SK-N-SH treated with all-trans-retinoic acid at 6 μM for 48 hours (cell line): Measurements from ENCODE around the gene PCDHGB2.
"Not testable (repeated sequence)": the region's sequence is repeated elsewhere in the genome, so short reads cannot be mapped to it uniquely, and the experiment has no call there.

Experiments
- ATAC-seq: fragments of 200-7000 bp; cut with Tn5 transposase; 3 replicates; pipeline ENCODE4 v1.9.1; 2020; ENCODE audit warnings: mild to moderate bottlenecking, moderate library complexity
- ARNTL ChIP-seq: fragments of 450-650 bp; formaldehyde crosslinking; IDR thresholded peaks from 2 replicates; pipeline ENCODE4 v1.5.0; 2020; ENCODE audit warnings: low read depth, mild to moderate bottlenecking, moderate library complexity, borderline replicate concordance
- BACH2 ChIP-seq: fragments of 250-450 bp; sonication (Bioruptor Pico); IDR thresholded peaks from 2 replicates; pipeline ENCODE4 v1.9.0; 2021; ENCODE audit warnings: mild to moderate bottlenecking, borderline replicate concordance
- CREB5 ChIP-seq: fragments of 250-450 bp; sonication (Bioruptor Pico); IDR thresholded peaks from 2 replicates; pipeline ENCODE4 v1.5.1; 2020; ENCODE audit warnings: low read depth, mild to moderate bottlenecking, moderate library complexity
- CSDC2 ChIP-seq: fragments of 250-450 bp; sonication (Bioruptor Pico); IDR thresholded peaks from 2 replicates; pipeline ENCODE4 v1.5.0; 2020; ENCODE audit warnings: mild to moderate bottlenecking, moderate library complexity
- CSRNP3 ChIP-seq: fragments of 250-450 bp; sonication (Bioruptor Pico); IDR thresholded peaks from 2 replicates; pipeline ENCODE4 v1.5.1; 2021; ENCODE audit warnings: mild to moderate bottlenecking, moderate library complexity
- ESRRG ChIP-seq: fragments of 250-450 bp; sonication (Bioruptor Pico); IDR thresholded peaks from 2 replicates; pipeline ENCODE4 v1.6.1; 2021; ENCODE audit warnings: mild to moderate bottlenecking
- GLIS3 ChIP-seq: fragments of 250-450 bp; sonication (Bioruptor Pico); IDR thresholded peaks from 2 replicates; pipeline ENCODE4 v1.5.0; 2020; ENCODE audit warnings: mild to moderate bottlenecking, moderate library complexity
- ISL1 ChIP-seq: fragments of 250-450 bp; sonication (Bioruptor Pico); IDR thresholded peaks from 2 replicates; pipeline ENCODE4 v2.1.2; 2022; ENCODE audit warnings: mild to moderate bottlenecking, moderate library complexity
- OSR1 ChIP-seq: fragments of 250-450 bp; sonication (Bioruptor Pico); IDR thresholded peaks from 2 replicates; pipeline ENCODE4 v1.8.0; 2022; ENCODE audit warnings: moderate library complexity, mild to moderate bottlenecking, inconsistent platforms
- POU6F1 ChIP-seq: fragments of 250-450 bp; sonication (Bioruptor Pico); IDR thresholded peaks from 2 replicates; pipeline ENCODE4 v1.8.0; 2021; ENCODE audit warnings: low read depth, mild to moderate bottlenecking, moderate library complexity, borderline replicate concordance
- RARB ChIP-seq: fragments of 250-450 bp; sonication (Bioruptor Pico); IDR thresholded peaks from 2 replicates; pipeline ENCODE4 v1.8.0; 2021; ENCODE audit warnings: mild to moderate bottlenecking, moderate library complexity
- TCF4 ChIP-seq: fragments of 250-450 bp; sonication (Bioruptor Pico); IDR thresholded peaks from 2 replicates; pipeline ENCODE4 v1.8.0; 2021; ENCODE audit warnings: mild to moderate bottlenecking, moderate library complexity, borderline replicate concordance
- TOX ChIP-seq: fragments of 250-450 bp; sonication (Bioruptor Pico); IDR thresholded peaks from 2 replicates; pipeline ENCODE4 v1.8.0; 2021; ENCODE audit warnings: mild to moderate bottlenecking, moderate library complexity, borderline replicate concordance
- ZC3H10 ChIP-seq: fragments of 250-450 bp; sonication (Bioruptor Pico); IDR thresholded peaks from 2 replicates; pipeline ENCODE4 v1.5.1; 2021; ENCODE audit warnings: mild to moderate bottlenecking, moderate library complexity
- ZFP3 ChIP-seq: fragments of 250-450 bp; sonication (Bioruptor Pico); IDR thresholded peaks from 2 replicates; pipeline ENCODE4 v1.5.0; 2020; ENCODE audit warnings: mild to moderate bottlenecking, moderate library complexity
- ZFP30 ChIP-seq: fragments of 450-650 bp; formaldehyde crosslinking; IDR thresholded peaks from 2 replicates; pipeline ENCODE4 v1.5.0; 2022; ENCODE audit warnings: mild to moderate bottlenecking, moderate library complexity
- ZNF565 ChIP-seq: fragments of 450-650 bp; formaldehyde crosslinking; conservative IDR thresholded peaks from 2 replicates; pipeline ENCODE4 v1.5.0; 2020; ENCODE audit warnings: low read depth, mild to moderate bottlenecking, moderate library complexity
- ZNF70 ChIP-seq: fragments of 450-650 bp; formaldehyde crosslinking; IDR thresholded peaks from 2 replicates; pipeline ENCODE4 v1.5.0; 2020; ENCODE audit warnings: mild to moderate bottlenecking, moderate library complexity
- ZNF8 ChIP-seq: fragments of 450-650 bp; formaldehyde crosslinking; IDR thresholded peaks from 2 replicates; pipeline ENCODE4 v1.5.0; 2020; ENCODE audit warnings: mild to moderate bottlenecking, moderate library complexity
- TF ChIP-seq, protein P1 (sequence below): fragments of 250-450 bp; sonication (Bioruptor Pico); IDR thresholded peaks from 2 replicates; pipeline ENCODE4 v1.8.0; 2020; ENCODE audit warnings: mild to moderate bottlenecking, moderate library complexity, borderline replicate concordance
- TF ChIP-seq, protein P2 (sequence below): fragments of 250-450 bp; sonication (Bioruptor Pico); IDR thresholded peaks from 2 replicates; pipeline ENCODE4 v1.5.0; 2020; ENCODE audit warnings: mild to moderate bottlenecking, moderate library complexity

Gene PCDHGB2

DNA sequence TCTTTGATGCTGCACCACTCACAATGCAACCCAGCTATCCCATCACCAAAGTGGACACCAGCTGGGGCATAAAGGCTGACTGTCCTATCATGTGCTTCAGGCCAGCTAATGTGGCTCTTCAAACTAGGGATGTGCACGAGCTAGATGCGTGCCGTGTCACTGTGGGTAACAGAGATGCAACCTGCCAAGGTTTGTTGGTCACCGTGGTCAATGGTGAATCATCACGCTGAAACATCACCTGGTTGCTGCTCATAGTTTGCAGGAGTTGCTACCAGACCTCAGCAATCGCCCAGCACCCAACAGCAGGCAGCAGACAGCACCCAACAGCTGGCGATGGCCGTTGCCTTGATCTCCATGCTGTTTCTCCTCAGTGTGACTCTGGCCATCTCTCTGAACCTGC is 31.6 kb upstream of the PCDHGB2 start:
- TF ChIP-seq ARNTL (CRISPR knock-in tag) (no peak), ZFP30 (CRISPR knock-in tag) (no peak), OSR1 (CRISPR knock-in tag) (no peak)
- TF ChIP-seq, protein P1, sequence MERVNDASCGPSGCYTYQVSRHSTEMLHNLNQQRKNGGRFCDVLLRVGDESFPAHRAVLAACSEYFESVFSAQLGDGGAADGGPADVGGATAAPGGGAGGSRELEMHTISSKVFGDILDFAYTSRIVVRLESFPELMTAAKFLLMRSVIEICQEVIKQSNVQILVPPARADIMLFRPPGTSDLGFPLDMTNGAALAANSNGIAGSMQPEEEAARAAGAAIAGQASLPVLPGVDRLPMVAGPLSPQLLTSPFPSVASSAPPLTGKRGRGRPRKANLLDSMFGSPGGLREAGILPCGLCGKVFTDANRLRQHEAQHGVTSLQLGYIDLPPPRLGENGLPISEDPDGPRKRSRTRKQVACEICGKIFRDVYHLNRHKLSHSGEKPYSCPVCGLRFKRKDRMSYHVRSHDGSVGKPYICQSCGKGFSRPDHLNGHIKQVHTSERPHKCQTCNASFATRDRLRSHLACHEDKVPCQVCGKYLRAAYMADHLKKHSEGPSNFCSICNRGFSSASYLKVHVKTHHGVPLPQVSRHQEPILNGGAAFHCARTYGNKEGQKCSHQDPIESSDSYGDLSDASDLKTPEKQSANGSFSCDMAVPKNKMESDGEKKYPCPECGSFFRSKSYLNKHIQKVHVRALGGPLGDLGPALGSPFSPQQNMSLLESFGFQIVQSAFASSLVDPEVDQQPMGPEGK (CRISPR knock-in tag), result no peak
- TF ChIP-seq, all 23 proteins: peak for 0
- no peak for ATAC-seq

DNA sequence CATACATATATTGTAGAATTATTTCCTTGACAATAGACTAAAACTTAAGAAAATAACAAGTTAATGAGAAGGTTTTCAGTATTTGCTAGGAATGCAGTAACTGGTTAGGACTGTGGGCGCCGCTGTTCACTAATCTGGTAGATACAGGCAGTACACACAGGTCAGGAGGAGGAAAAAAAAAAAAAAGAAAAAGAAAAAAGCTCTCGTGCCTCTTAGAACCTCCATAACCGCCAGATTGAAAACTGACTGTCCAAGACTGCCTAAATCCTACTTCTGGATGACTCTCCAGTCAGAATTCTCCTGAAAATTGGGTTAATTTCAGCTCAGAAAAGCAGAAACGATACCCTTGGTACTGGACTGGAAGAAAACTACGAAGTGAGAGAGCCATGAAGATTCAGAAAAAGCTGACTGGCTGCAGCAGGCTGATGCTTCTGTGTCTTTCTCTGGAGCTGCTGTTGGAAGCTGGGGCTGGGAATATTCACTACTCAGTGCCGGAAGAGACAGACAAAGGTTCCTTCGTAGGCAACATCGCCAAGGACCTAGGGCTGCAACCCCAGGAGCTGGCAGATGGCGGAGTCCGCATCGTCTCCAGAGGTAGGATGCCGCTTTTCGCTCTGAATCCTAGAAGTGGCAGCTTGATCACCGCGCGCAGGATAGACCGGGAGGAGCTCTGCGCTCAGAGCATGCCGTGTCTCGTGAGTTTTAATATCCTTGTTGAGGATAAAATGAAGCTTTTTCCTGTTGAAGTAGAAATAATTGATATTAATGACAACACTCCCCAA is 29.3 kb upstream of the PCDHGB2 start, which contains the start of gene PCDHGA1:
Gene PCDHGA1 (plus strand): TSS at position 216 of the 782 bp plus-strand sequence.
- TF ChIP-seq ISL1 (CRISPR knock-in tag) (no peak), BACH2 (CRISPR knock-in tag) (no peak), RARB (no peak), OSR1 (CRISPR knock-in tag) (no peak), GLIS3 (CRISPR knock-in tag) (no peak), ZNF70 (CRISPR knock-in tag) (no peak), CREB5 (CRISPR knock-in tag) (no peak)
- TF ChIP-seq, protein P2, sequence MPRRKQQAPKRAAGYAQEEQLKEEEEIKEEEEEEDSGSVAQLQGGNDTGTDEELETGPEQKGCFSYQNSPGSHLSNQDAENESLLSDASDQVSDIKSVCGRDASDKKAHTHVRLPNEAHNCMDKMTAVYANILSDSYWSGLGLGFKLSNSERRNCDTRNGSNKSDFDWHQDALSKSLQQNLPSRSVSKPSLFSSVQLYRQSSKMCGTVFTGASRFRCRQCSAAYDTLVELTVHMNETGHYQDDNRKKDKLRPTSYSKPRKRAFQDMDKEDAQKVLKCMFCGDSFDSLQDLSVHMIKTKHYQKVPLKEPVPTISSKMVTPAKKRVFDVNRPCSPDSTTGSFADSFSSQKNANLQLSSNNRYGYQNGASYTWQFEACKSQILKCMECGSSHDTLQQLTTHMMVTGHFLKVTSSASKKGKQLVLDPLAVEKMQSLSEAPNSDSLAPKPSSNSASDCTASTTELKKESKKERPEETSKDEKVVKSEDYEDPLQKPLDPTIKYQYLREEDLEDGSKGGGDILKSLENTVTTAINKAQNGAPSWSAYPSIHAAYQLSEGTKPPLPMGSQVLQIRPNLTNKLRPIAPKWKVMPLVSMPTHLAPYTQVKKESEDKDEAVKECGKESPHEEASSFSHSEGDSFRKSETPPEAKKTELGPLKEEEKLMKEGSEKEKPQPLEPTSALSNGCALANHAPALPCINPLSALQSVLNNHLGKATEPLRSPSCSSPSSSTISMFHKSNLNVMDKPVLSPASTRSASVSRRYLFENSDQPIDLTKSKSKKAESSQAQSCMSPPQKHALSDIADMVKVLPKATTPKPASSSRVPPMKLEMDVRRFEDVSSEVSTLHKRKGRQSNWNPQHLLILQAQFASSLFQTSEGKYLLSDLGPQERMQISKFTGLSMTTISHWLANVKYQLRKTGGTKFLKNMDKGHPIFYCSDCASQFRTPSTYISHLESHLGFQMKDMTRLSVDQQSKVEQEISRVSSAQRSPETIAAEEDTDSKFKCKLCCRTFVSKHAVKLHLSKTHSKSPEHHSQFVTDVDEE (CRISPR knock-in tag), result no peak
- peak; percentile 75 for ATAC-seq

- not testable (repeated sequence) for ATAC-seq
Observed at GRCh38 chr5:141332571-141332970, 27.2 kb upstream of the PCDHGB2 start.

GRCh38 chr5:141338538-141339306 is 21.1 kb upstream of the PCDHGB2 start, which contains the start of gene PCDHGA2:
TSS of gene PCDHGA2 (plus strand) at chr5:141338760.
- 0 out of 3 replicates have a peak, but pooled peaks have one; percentile 25 for ATAC-seq
- TF ChIP-seq BACH2 (CRISPR knock-in tag) (no peak), ISL1 (CRISPR knock-in tag) (no peak), ZNF70 (CRISPR knock-in tag) (no peak), POU6F1 (CRISPR knock-in tag) (no peak), CREB5 (CRISPR knock-in tag) (no peak), ARNTL (CRISPR knock-in tag) (no peak), ZFP3 (CRISPR knock-in tag) (no peak), ESRRG (CRISPR knock-in tag) (no peak), ZNF8 (CRISPR knock-in tag) (no peak), CSRNP3 (CRISPR knock-in tag) (no peak), GLIS3 (CRISPR knock-in tag) (no peak), ZFP30 (CRISPR knock-in tag) (no peak), TOX (no peak), CSDC2 (no peak), ZNF565 (no peak), OSR1 (CRISPR knock-in tag) (no peak), ZC3H10 (no peak), TCF4 (CRISPR knock-in tag) (no peak)
- TF ChIP-seq, protein P1 (CRISPR knock-in tag), result no peak
